Measurements from ENCODE around the gene HOXC6.

DNA sequence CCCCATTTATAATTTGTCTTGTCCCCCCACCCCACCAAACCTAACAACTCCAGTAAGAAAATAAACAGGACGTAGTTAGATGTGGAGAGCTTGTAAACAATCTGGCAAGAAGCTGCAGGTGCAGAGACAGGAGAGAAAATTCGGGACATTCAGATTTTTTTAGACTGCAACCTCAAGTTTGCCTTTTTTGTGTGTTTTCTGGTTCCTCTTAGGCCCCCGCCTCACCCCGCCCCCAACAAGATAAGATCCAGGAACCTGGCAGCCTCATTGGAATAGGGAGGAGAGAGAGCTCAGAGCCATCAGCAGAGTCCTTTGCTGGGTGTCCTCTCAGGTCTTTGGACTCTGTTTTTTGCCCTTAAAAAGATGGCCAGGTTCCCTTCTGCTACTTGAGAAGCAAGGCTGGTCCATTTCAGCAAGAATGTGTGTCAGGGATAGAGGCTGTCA is 40.4 kb upstream of the HOXC6 start:
- TF ChIP-seq CTCF (IDR thresholded peaks at IDR 0.05) = no peak
- no peak for TF ChIP-seq POLR2AphosphoS5 (IDR thresholded peaks at IDR 0.05; ENCODE audit: insufficient read depth in 1 of 2, low read depth in 1 of 2)
